ENCODE data around the gene FAM53B.

Gene FAM53B

DNA sequence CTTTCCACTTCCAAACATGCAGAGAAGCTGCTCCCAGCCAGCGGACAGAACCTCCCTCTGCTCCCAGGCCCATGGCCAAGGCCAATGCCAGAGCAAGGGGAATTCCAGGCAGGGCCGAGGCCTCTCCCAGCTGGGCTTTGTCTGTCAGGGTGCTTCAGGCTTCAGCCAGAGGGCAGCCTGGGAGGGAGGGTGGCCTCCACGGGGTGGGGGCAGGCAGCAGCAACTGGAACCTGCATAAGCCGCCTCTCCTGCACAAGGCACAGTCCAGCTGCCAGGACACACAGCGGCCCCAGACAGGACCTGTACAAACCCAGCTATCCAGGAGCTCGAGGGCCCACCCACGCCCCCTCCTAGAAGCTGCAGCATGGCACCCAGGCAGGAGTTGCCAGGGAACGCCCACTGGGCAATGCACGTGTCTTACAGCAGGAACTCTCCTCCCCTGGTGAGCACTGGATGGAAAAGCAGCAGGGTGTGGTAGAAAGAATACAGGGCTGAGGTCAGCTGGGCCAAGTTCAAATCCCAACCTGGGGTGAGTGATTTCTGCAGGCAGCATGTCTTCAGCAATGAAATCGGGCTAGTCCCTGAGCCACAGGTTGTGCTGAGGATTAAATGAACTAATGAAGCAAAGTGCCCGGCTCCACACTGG, 7.6 kb downstream of the FAM53B start:
- TF ChIP-seq GATA3 (IDR thresholded peaks at IDR 0.05; ENCODE audit: low read depth, low read length) (no peak), GATA2 (IDR thresholded peaks at IDR 0.05; ENCODE audit: low read depth, low read length) (no peak)

DNA sequence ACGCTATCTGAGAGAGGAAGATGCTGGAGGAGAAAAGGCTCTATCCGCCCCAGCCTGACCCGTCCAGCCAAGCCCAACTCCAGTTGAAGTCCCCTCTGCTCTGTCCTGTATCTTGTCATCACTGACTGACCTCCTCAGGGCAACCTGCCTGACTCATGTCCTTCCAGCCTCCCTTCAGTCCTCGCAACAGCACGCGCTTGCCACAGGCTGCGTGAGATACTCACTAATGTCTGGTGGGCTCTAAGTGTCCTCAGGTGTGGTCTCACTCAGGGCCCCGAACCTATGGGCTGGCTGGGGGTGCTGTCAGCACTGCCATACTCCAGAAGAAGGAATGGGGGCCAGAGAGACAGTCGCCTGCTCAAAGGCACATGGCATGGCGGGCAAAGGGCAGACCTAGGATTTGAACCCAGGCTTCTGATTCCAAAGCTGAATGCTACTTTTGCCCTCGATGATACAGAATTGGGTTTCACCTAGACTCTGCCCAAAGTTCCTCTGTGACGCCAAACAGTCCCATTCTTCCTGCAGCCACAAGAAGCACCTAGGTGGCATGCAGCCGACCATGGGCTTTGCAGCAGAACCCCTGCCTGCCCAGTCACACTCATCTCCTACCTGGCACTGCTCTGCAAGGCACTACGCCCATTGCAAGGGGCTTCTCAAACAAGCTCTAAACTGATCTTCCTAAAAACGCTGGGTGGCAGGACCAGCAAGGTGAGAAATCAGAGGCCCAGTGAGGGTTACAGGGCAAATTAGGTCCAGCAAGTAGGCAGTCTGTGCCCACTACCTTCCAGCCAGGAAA, 8.5 kb downstream of the FAM53B start:
- TF ChIP-seq GATA3 (IDR thresholded peaks at IDR 0.05; ENCODE audit: low read depth, low read length) (no peak), GATA2 (IDR thresholded peaks at IDR 0.05; ENCODE audit: low read depth, low read length) (no peak)

- TF ChIP-seq GATA2 (IDR thresholded peaks at IDR 0.05; ENCODE audit: low read depth, low read length) = no peak
- no peak for TF ChIP-seq GATA3 (IDR thresholded peaks at IDR 0.05; ENCODE audit: low read depth, low read length)
These were observed 9.6 kb downstream of the FAM53B start for GRCh38 chr10:124734311-124735166.

DNA sequence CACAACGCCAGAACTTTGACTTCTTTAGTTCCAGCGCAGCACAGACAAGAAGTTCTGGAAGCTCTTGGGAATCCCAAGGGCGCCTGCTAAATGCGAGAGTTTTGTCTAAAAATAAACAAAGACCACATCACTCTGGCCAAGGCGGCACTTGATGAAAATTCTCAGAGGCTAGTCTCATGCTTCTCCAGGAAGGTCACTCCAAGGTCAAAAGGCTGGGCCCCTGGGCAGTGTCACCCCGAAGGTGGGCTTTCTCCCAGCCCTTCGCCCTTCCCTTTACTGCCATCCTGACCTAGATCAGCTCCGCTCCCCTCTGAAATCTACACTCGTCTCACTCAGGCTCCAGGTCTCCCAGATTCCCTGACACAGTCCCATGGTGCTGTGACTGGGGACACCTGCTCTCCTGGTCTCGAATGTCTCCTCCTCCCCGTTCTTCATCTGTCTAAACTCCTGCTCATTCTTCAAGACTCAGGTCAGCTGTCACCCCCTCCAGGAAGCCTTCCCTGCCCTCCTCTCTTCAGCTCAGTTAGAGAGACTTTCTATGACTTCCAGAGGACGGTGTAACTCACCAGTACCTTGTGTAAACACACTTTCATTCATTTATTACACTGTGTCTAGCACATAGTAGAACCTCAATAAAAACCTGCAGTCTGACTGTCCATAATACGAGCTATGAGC, 10.5 kb downstream of the FAM53B start:
- TF ChIP-seq GATA2 (IDR thresholded peaks at IDR 0.05; ENCODE audit: low read depth, low read length) (no peak), GATA3 (IDR thresholded peaks at IDR 0.05; ENCODE audit: low read depth, low read length) (no peak)

GRCh38 chr10:124732931-124733570, 11.1 kb downstream of the FAM53B start:
- no peak for TF ChIP-seq GATA2 (IDR thresholded peaks at IDR 0.05; ENCODE audit: low read depth, low read length)
- no peak for TF ChIP-seq GATA3 (IDR thresholded peaks at IDR 0.05; ENCODE audit: low read depth, low read length)

GRCh38 chr10:124731551-124731950, 12.6 kb downstream of the FAM53B start:
- TF ChIP-seq GATA3 (IDR thresholded peaks at IDR 0.05; ENCODE audit: low read depth, low read length) (no peak), GATA2 (IDR thresholded peaks at IDR 0.05; ENCODE audit: low read depth, low read length) (no peak)

- TF ChIP-seq GATA2 (IDR thresholded peaks at IDR 0.05; ENCODE audit: low read depth, low read length) = no peak
- TF ChIP-seq GATA3 (IDR thresholded peaks at IDR 0.05; ENCODE audit: low read depth, low read length) = no peak
These were observed 13.4 kb downstream of the FAM53B start for GRCh38 chr10:124730790-124731189.

- TF ChIP-seq GATA2 (IDR thresholded peaks at IDR 0.05; ENCODE audit: low read depth, low read length) (no peak), GATA3 (IDR thresholded peaks at IDR 0.05; ENCODE audit: low read depth, low read length) (no peak)
These were observed 15.1 kb downstream of the FAM53B start for GRCh38 chr10:124728830-124729661.

DNA sequence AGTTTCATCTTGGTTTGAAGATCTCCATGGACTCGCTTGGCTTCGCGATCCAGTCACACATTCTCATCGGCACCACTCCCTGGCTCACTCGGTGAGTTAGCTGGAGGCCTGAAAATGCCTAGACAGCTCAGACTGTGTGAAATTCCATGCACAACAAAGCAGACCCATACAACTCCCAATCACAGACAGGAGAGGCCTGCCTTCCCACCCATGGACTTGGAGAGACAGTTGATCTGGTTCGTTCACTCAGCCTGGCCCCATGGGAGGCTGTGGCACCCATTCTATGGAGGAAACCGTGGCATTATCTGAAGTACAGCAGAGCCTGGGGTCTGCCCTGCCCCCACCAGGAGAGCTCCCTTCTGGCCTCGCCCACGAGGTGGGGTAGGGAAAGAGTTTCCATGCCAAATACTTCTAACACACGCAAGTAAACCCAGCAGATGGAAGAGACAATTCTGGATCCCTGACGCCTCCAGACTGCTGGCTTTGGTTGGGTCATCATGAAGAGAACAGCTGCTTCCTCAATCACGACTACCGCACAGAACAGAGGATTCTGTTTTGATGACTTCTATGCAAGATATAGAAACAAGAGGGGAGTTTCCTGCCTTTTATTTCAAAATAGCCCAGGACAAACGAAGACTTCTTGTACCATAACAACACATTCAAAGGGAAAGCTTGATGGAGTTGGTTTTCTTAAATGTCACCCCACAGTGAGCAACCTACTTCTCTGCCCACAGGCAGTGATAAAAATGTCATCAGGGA, 15.9 kb downstream of the FAM53B start:
- no peak for TF ChIP-seq GATA3 (IDR thresholded peaks at IDR 0.05; ENCODE audit: low read depth, low read length)
- no peak for TF ChIP-seq GATA2 (IDR thresholded peaks at IDR 0.05; ENCODE audit: low read depth, low read length)

- TF ChIP-seq GATA2 (IDR thresholded peaks at IDR 0.05; ENCODE audit: low read depth, low read length) (peak; percentile 42; the same call in 1 of the 2 replicates), GATA3 (IDR thresholded peaks at IDR 0.05; ENCODE audit: low read depth, low read length) (no peak)
These were observed 16.7 kb downstream of the FAM53B start for GRCh38 chr10:124727361-124727960.

- TF ChIP-seq GATA3 (IDR thresholded peaks at IDR 0.05; ENCODE audit: low read depth, low read length) = no peak
- no peak for TF ChIP-seq GATA2 (IDR thresholded peaks at IDR 0.05; ENCODE audit: low read depth, low read length)
These were observed 18.4 kb downstream of the FAM53B start for GRCh38 chr10:124725791-124726190.

Measured in SH-SY5Y (cell line).